Breast epithelium (tissue), 4 donors: ENCODE results near the gene JMJD1C. TPM values are rescaled to one million over a fixed set of nuclear protein-coding genes. Genes with fewer than 3 reads are reported as not detected.

Source experiments
- DNase-seq, 2 donors: peaks; one replicate each; pipeline ENCODE4 v3.0.0-alpha.2; 2019; ENCODE audit warnings: low spot score in 2 of 2
- H3K27ac ChIP-seq, 2 donors: fragments of 200-600 bp; sonication (generic) in 1 of 2; one replicate each; pipeline ENCODE4 v1.5.1; 2016 to 2019; ENCODE audit warnings: mild to moderate bottlenecking in 1 of 2
- H3K27me3 ChIP-seq, 2 donors: fragments of 200-600 bp; sonication (generic) in 1 of 2; one replicate each; pipeline versions ENCODE4 v1.5.1 to v1.6.0; 2017 to 2019; ENCODE audit warnings: control low read depth in 1 of 2, mild to moderate bottlenecking in 1 of 2
- H3K36me3 ChIP-seq: fragments of 200-600 bp; one replicate; pipeline ENCODE4 v1.5.1; 2019
- H3K4me1 ChIP-seq, 2 donors: fragments of 200-600 bp; sonication (generic); one replicate each; pipeline ENCODE4 v1.5.1; 2016 to 2019; ENCODE audit warnings: control low read depth in 1 of 2
- H3K4me3 ChIP-seq, 3 donors: fragments of 200-600 bp; sonication (generic); 1 replicate in 2 of 3; 2 replicates in 1 of 3; pipeline ENCODE4 v1.5.1; 2016 to 2019; ENCODE audit warnings: mild to moderate bottlenecking in 3 of 3, moderate library complexity in 2 of 3
- H3K9me3 ChIP-seq, 2 donors: fragments of 200-600 bp; sonication (generic) in 1 of 2; one replicate each; pipeline ENCODE4 v1.5.1; 2016 to 2019; ENCODE audit warnings: control low read depth in 1 of 2
- POLR2A ChIP-seq: fragments of 450-650 bp; IDR thresholded peaks from one replicate; pipeline ENCODE4 v1.6.1; 2016; ENCODE audit warnings: antibody characterized with exemption, mild to moderate bottlenecking, moderate library complexity
- POLR2AphosphoS5 ChIP-seq, 3 donors: sonication (generic); formaldehyde crosslinking; IDR thresholded peaks; one replicate each; pipeline ENCODE4 v1.6.1; 2017; ENCODE audit warnings: antibody characterized with exemption in 3 of 3
- intact Hi-C: fragments of 100-400 bp; cut with DNase I; formaldehyde crosslinking; loops from one replicate; pipeline ENCODE4 v1.15.1; 2023; ENCODE audit warnings: low total_unique reads
- total RNA-seq, 3 donors: library from RNA; depleted of rRNA; stranded (reverse); fragments of >200 nt; gene quantifications; one replicate each; pipeline ENCODE4 v1.1.0, GENCODE V29; 2016
- TF ChIP-seq, protein P1 (sequence below), 3 donors: fragments of 450-650 bp; IDR thresholded peaks; one replicate each; pipeline ENCODE4 v1.5.1; 2016 to 2017; ENCODE audit warnings: antibody characterized with exemption in 3 of 3, mild to moderate bottlenecking in 3 of 3, moderate library complexity in 3 of 3

The JMJD1C gene
- total RNA-seq, 3 donors from 2014 or later = 134 to 327 (median 162) TPM

DNA sequence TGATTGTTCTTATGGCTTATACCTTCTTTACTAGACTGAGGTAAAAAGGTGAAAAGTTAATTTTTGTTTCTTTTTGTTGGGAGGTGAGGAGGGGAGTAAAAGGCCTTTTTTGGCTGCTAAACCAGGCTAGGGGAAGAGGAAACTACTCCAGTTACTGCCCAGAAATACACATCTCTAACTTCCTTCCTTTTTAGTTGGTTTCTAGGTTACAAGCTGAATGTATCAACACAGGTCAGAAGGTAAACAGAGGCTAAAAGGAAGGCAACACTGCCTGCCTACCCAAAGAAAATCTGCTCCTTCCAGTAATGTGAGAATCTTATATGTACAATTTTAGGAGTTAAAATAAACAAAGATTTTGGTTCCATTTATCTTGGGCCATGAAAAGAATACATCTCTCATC is 192.2 kb downstream of the JMJD1C start:
- TF ChIP-seq, protein P1, sequence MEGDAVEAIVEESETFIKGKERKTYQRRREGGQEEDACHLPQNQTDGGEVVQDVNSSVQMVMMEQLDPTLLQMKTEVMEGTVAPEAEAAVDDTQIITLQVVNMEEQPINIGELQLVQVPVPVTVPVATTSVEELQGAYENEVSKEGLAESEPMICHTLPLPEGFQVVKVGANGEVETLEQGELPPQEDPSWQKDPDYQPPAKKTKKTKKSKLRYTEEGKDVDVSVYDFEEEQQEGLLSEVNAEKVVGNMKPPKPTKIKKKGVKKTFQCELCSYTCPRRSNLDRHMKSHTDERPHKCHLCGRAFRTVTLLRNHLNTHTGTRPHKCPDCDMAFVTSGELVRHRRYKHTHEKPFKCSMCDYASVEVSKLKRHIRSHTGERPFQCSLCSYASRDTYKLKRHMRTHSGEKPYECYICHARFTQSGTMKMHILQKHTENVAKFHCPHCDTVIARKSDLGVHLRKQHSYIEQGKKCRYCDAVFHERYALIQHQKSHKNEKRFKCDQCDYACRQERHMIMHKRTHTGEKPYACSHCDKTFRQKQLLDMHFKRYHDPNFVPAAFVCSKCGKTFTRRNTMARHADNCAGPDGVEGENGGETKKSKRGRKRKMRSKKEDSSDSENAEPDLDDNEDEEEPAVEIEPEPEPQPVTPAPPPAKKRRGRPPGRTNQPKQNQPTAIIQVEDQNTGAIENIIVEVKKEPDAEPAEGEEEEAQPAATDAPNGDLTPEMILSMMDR (IDR thresholded peaks at IDR 0.05) = no peak
- no peak for TF ChIP-seq POLR2AphosphoS5 (IDR thresholded peaks at IDR 0.05)
- TF ChIP-seq POLR2A = no peak
- intact Hi-C loops = no loop called here
- peak overlapping the region; percentile 46 to 57 for H3K27ac ChIP-seq
- no peaks in the 10 kb centered on the region for H3K4me1 ChIP-seq
- no peaks in the 10 kb centered on the region for H3K9me3 ChIP-seq
- H3K4me3 ChIP-seq = no peak overlapping the region
- DNase-seq = no peak
- H3K36me3 ChIP-seq = no peaks in the 10 kb centered on the region
- H3K27me3 ChIP-seq = no peaks in the 10 kb centered on the region

GRCh38 chr10:63268798-63269503 is 196.8 kb downstream of the JMJD1C start:
- H3K4me1 ChIP-seq = no peaks in the 10 kb centered on the region
- intact Hi-C loops = no loop called here
- no peaks in the 10 kb centered on the region for H3K9me3 ChIP-seq
- peak overlapping the region; percentile 86 to 96 for H3K27ac ChIP-seq
- DNase-seq = peak; percentile 66 to 93
- peak overlapping the region; percentile 50 to 79 (median 60) for H3K4me3 ChIP-seq
- TF ChIP-seq POLR2AphosphoS5 (IDR thresholded peaks at IDR 0.05) = peak; percentile 84 to 99 (median 98)
- peak; percentile 95 for TF ChIP-seq POLR2A
- TF ChIP-seq, protein P1 (IDR thresholded peaks at IDR 0.05) = peak; percentile 54 to 77 (median 55)
- H3K27me3 ChIP-seq = no peaks in the 10 kb centered on the region
- no peaks in the 10 kb centered on the region for H3K36me3 ChIP-seq

GRCh38 chr10:63268149-63268797 is 197.5 kb downstream of the JMJD1C start:
- peak overlapping the region; percentile 50 to 79 (median 60) for H3K4me3 ChIP-seq
- no peak for DNase-seq
- no peaks in the 10 kb centered on the region for H3K36me3 ChIP-seq
- TF ChIP-seq, protein P1 (IDR thresholded peaks at IDR 0.05) = no peak
- no peak for TF ChIP-seq POLR2A
- no peak for TF ChIP-seq POLR2AphosphoS5 (IDR thresholded peaks at IDR 0.05)
- no peaks in the 10 kb centered on the region for H3K27me3 ChIP-seq
- intact Hi-C loops = no loop called here
- no peaks in the 10 kb centered on the region for H3K4me1 ChIP-seq
- no peaks in the 10 kb centered on the region for H3K9me3 ChIP-seq
- peak overlapping the region; percentile 86 to 96 for H3K27ac ChIP-seq

GRCh38 chr10:63267414-63268148 is 198.2 kb downstream of the JMJD1C start:
- DNase-seq = no peak
- Histone ChIP-seq H3K36me3 (no peaks in the 10 kb centered on the region), H3K27ac (peak overlapping the region; percentile 86 to 96), H3K4me3 (peak overlapping the region; percentile 50 to 79 (median 60)), H3K27me3 (no peaks in the 10 kb centered on the region), H3K9me3 (no peaks in the 10 kb centered on the region), H3K4me1 (no peaks in the 10 kb centered on the region)
- intact Hi-C loops = no loop called here
- TF ChIP-seq, protein P1 (IDR thresholded peaks at IDR 0.05) = no peak
- TF ChIP-seq POLR2AphosphoS5 (IDR thresholded peaks at IDR 0.05) (no peak), POLR2A (no peak)
